ENCODE results near the gene BIN2.
"Not testable (repeated sequence)": the region's sequence is repeated elsewhere in the genome, so short reads cannot be mapped to it uniquely, and the experiment has no call there.

BIN2 gene

GRCh38 chr12:51269174-51270066 is 54.6 kb downstream of the BIN2 start:
- intact Hi-C loops (cut with DNase I) = loop anchor here (10.0 kb wide), 1 partner anchor 795 kb away; no protein-coding TSS in a partner anchor
- DNase-seq = peak in 2 of 10 donors; percentile 6 to 17

- intact Hi-C loops (cut with DNase I) = loop anchor here (10.0 kb wide), 1 partner anchor 790 kb away; no protein-coding TSS in a partner anchor
These were observed 59.0 kb downstream of the BIN2 start for GRCh38 chr12:51265024-51265423.

GRCh38 chr12:51264297-51264696 is 59.7 kb downstream of the BIN2 start:
- no peak for DNase-seq
- intact Hi-C loops (cut with DNase I) = loop anchor here (10.0 kb wide), 1 partner anchor 789 kb away; no protein-coding TSS in a partner anchor

More at GRCh38 chr12:51265024-51265423, 59.0 kb downstream of the BIN2 start:
- DNase-seq = no peak

- DNase-seq = no peak
- intact Hi-C loops (cut with DNase I) = loop anchor here (10.0 kb wide), 1 partner anchor 789 kb away; no protein-coding TSS in a partner anchor
These were observed 60.6 kb downstream of the BIN2 start for GRCh38 chr12:51263341-51263740.

GRCh38 chr12:51262758-51263177 is 61.2 kb downstream of the BIN2 start:
- DNase-seq = peak in 1 of 10 donors; percentile 35
- intact Hi-C loops (cut with DNase I) = loop anchor here (10.0 kb wide), 1 partner anchor 788 kb away; no protein-coding TSS in a partner anchor

GRCh38 chr12:51259600-51259999 is 64.4 kb downstream of the BIN2 start:
- DNase-seq; intact Hi-C loops (cut with DNase I): not testable (repeated sequence)

GRCh38 chr12:51254536-51254935 is 69.4 kb downstream of the BIN2 start:
- intact Hi-C loops (cut with DNase I) = no loop called here
- no peak for DNase-seq

GRCh38 chr12:51253276-51253675 is 70.7 kb downstream of the BIN2 start:
- DNase-seq = no peak
- intact Hi-C loops (cut with DNase I) = no loop called here

- intact Hi-C loops (cut with DNase I) = no loop called here
These were observed 76.3 kb downstream of the BIN2 start for GRCh38 chr12:51247523-51248206.

GRCh38 chr12:51246254-51246853 is 77.6 kb downstream of the BIN2 start:
- no peak for DNase-seq
- intact Hi-C loops (cut with DNase I) = no loop called here

More at GRCh38 chr12:51247523-51248206, 76.3 kb downstream of the BIN2 start:
- DNase-seq = no peak

- intact Hi-C loops (cut with DNase I) = no loop called here
- no peak for DNase-seq
These were observed 78.3 kb downstream of the BIN2 start for GRCh38 chr12:51245476-51246253.

- DNase-seq = no peak
- intact Hi-C loops (cut with DNase I) = no loop called here
These were observed 79.7 kb downstream of the BIN2 start for GRCh38 chr12:51244269-51244668.

GRCh38 chr12:51242876-51243275 is 81.1 kb downstream of the BIN2 start:
- DNase-seq = no peak
- intact Hi-C loops (cut with DNase I) = no loop called here

GRCh38 chr12:51242120-51242519 is 81.9 kb downstream of the BIN2 start:
- intact Hi-C loops (cut with DNase I) = no loop called here

GRCh38 chr12:51240971-51241370 is 83.0 kb downstream of the BIN2 start:
- no peak for DNase-seq

More at GRCh38 chr12:51242120-51242519, 81.9 kb downstream of the BIN2 start:
- no peak for DNase-seq

GRCh38 chr12:51238510-51239334 is 85.3 kb downstream of the BIN2 start, which contains the start of gene DAZAP2:
TSS of gene DAZAP2 (plus strand) at chr12:51238826. CDS start at chr12:51238908, 82 bp downstream.
- DNase-seq = peak; percentile 93 to 99 (median 96)
- intact Hi-C loops (cut with DNase I) = loop anchor here (2.0 to 10.0 kb wide), 2 partner anchors 66 to 154 kb away; partner anchors contain the start of genes CSRNP2 and TFCP2

More at GRCh38 chr12:51240971-51241370, 83.0 kb downstream of the BIN2 start:
- intact Hi-C loops (cut with DNase I) = no loop called here

- no peak for DNase-seq
- intact Hi-C loops (cut with DNase I) = loop anchor here (2.0 to 10.0 kb wide), 2 partner anchors 65 to 153 kb away; partner anchors contain the start of genes CSRNP2 and TFCP2
These were observed 85.9 kb downstream of the BIN2 start for GRCh38 chr12:51238037-51238509.

- intact Hi-C loops (cut with DNase I) = loop anchor here (10.0 kb wide), 1 partner anchor 150 kb away; the partner anchor contains the start of gene CSRNP2
- DNase-seq = no peak
These were observed 89.4 kb downstream of the BIN2 start for GRCh38 chr12:51234530-51234929.

Measured in posterior cingulate gyrus (tissue), 11 donors.